Panc1 (cell line): ENCODE measurements around the gene CDH16.

Source experiments
- CTCF ChIP-seq: fragments of 450-650 bp; IDR thresholded peaks from 2 replicates; pipeline ENCODE4 v1.5.1; 2017; ENCODE audit warnings: mild to moderate bottlenecking
- POLR2AphosphoS5 ChIP-seq: IDR thresholded peaks from 2 replicates; pipeline ENCODE4 v1.6.1; 2012; ENCODE audit warnings: mild to moderate bottlenecking, low read depth, low read length, moderate library complexity
- REST ChIP-seq, 2 experiments: IDR thresholded peaks; 2 replicates each; pipeline ENCODE4 v1.6.1; 2011 to 2012; ENCODE audit warnings: low read depth in 2 of 2, control low read depth in 1 of 2, low read length in 1 of 2, mild to moderate bottlenecking in 1 of 2, moderate library complexity in 1 of 2; ENCODE audit not compliant: insufficient read depth in 1 of 2
- SIN3A ChIP-seq: IDR thresholded peaks from 2 replicates; pipeline ENCODE4 v1.6.1; 2012; ENCODE audit warnings: low read depth, mild to moderate bottlenecking, low read length, moderate library complexity, borderline replicate concordance; ENCODE audit not compliant: insufficient read depth
- TCF7L2 ChIP-seq: IDR thresholded peaks from 2 replicates; pipeline ENCODE4 v1.6.1; 2011; ENCODE audit warnings: mild to moderate bottlenecking, low read depth, low read length, inconsistent platforms

GRCh38 chr16:66937725-66938337 is 19.1 kb upstream of the CDH16 start:
- TF ChIP-seq CTCF (no peak), POLR2AphosphoS5 (no peak), REST (IDR thresholded peaks at IDR 0.05; ENCODE audit: insufficient read depth in 1 of 2, low read depth in 2 of 2, low read length in 1 of 2) (no peak), TCF7L2 (no peak), SIN3A (no peak)
